Activated CD8-positive, alpha-beta memory T cell treated with anti-CD3 and anti-CD28 coated beads for 36 hours (primary cell): ENCODE data around the gene PRDM16. TPM values are rescaled to one million over a fixed set of nuclear protein-coding genes. Genes with fewer than 3 reads are reported as not detected.

Source experiments
- CTCF ChIA-PET: fragments of 350-600 bp; sonication (Branson Sonifier 250); formaldehyde crosslinking; loops from one replicate; lab custom pipeline; 2021; ENCODE audit warnings: antibody characterized with exemption; lab: Charles Lee
- POLR2A ChIA-PET: fragments of 350-600 bp; sonication (Branson Sonifier 250); formaldehyde crosslinking; loops from one replicate; lab custom pipeline; 2021; ENCODE audit warnings: antibody characterized with exemption; lab: Charles Lee
- total RNA-seq, 2 experiments: library from RNA; stranded (reverse); gene quantifications; one replicate each; pipeline ENCODE4 v1.2.3, GENCODE V29; 2021

PRDM16 gene
- total RNA-seq, 2 experiments from 2014 or later, result not detected

DNA sequence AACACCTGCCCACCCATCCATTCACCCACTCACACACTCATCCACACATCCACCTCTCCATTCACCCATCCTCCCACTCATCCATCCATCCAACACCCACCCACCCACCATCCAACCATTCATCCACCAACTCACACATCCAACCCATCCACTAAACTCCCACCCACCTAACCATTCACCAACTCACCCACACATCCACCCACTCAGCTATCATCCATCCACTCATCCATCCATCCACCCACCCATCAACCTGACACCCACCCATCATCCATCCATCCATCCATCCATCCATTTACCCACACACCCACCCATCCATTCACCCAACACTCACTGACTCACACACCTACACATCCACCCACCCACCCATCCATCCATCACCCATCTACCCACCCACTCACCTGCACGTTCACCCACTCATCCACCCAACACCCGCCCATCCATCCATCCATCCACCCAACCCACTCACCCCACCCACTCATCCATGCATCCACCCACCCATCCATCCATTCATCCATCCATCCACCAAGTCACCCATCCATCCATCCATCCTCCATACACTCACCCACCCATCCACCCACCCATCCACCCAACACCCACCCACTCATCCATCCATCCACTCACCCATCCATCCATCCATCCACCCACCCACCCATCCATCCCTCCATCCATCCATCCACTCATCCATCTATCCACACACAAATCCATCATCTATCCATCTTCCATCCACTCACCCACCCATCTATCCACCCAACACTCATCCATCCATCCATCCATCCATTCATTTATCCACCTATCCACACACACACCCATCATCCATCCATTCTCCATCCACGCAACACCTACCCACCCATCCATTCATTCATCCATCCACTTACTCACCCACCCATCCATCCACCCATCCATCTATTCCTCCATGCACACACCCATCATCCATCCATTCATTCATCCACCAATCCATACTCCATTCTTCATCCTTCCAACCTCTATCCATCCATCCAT is 17.4 kb upstream of the PRDM16 start:
- CTCF ChIA-PET, result no interaction called here
- POLR2A ChIA-PET, result no interaction called here

DNA sequence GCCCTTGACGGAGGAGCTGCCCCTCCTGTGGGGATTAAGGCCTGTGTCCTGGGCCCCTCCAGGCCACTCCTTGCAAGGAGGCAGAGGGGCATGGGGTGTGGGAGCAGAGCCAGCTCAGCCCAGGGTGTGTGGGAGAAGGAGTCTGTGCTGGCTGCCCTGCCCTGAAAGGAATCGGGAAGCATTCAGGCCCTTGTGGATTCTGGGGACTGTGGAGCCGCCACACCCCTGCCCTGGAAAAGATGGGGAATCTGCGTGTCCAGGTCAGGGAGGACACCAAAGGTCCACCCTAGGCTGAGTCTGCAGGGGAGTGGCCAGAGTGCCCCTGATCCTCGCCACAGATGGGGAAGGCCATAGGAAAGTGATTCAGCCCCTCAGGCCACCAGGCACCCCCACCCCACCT is 16.5 kb upstream of the PRDM16 start:
- CTCF ChIA-PET, result no interaction called here
- POLR2A ChIA-PET, result no interaction called here

DNA sequence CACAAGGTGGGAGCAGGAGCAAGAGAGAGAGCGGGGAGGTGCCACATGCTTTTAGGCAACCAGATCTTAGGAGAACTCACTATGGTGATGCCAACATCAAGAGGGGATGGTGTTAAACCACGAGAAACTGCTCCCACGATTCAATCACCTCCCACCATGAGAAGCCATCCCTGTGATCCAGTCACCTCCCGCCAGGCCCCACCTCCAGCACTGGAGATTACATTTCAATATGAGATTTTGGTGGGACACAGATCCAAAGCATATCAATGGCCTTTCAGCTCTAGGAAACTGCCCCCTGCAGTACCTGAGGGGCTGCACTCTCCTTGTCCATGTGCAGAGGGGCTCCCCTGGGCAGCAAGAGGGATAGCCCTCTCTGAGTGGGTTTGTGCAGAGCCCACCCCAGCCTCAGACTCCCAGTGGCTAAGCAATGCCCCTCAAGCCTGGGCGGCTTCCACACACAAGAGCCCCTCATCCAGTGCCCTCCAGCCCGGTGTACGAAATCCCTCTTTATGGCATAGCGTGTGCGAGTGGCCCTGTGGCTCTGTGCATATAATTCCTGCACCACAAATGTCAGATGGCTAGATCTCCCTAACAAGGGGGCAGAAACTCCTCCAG is 15.5 kb upstream of the PRDM16 start:
- ChIA-PET CTCF (no interaction called here), POLR2A (no interaction called here)

DNA sequence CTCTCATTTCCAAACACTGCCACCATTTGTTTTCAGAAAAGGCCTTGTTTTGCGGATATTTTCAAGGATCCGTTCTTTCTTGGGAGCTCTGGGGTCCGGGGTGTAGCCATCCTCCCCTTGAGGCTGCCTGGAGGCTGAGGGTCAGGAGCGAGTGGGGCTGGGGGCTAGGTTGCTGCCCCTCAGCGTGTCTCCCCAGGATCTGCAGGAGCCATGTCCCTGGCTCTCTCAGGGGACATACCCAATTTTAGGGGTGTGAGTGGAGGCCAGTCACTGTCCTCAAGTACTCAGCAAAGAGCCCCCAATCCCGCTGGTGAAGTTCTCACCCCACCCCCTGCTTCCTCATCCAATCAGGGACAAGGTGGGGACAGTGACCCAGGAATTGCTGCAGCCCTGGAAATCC is 15.0 kb upstream of the PRDM16 start:
- POLR2A ChIA-PET, result no interaction called here
- CTCF ChIA-PET, result no interaction called here

DNA sequence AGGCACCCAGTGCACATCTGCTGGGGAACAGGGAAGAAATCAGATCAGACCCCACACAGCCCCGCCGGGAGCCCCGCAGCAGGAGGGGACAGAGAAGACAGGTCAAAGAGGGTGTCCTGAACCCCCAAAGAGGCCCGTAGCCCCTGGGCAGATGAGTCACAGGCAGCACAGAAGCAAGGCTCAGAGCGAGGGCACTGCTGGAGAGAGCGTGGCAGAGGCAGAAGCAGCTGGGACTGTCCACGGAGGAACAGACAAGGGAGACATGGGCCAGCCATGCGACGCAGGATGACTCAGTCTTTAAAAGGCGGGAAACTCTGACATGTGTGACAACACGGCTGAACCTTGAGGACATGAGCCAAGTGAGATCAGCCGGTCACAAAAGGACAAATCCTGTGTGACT is 14.5 kb upstream of the PRDM16 start:
- POLR2A ChIA-PET, result no interaction called here
- CTCF ChIA-PET, result no interaction called here

DNA sequence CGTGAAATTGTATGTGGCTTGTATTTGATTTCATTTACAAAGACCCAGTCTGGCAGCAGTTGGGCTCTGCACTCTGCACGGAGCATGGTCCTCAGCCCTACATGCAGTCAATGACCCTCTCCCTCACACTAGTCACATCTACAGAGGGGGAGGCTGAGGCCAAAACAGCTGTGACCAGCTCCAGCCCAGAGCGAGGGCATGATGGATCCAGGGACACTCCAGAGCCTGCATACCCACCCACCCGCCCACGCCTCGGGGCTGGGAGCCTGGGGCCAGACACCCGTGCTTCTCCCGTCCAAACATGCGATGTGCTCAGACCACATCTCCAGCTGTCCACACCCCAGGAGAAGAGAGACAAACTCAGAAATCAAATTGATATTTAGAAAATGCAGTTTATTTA is 14.0 kb upstream of the PRDM16 start:
- ChIA-PET POLR2A (no interaction called here), CTCF (no interaction called here)

DNA sequence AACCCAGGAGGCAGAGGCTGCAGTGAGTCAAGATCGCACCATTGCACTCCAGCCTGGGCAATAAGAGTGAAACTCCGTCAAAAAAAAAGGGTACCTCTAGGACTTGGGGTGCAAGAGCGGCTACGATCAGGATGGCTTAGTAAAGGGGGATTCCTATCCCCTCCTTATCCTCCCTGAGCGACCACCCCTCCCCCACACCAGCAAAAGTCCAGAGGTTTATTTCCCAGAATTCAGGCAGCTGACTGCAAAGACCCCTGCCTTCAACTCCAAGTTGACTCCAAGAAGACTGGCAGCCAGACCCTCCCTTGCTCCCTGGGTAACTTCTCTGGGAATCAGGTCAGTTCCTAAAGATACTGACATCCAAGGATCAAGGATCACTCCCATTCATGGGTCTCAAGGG is 12.4 kb upstream of the PRDM16 start:
- POLR2A ChIA-PET, result no interaction called here
- CTCF ChIA-PET, result no interaction called here

DNA sequence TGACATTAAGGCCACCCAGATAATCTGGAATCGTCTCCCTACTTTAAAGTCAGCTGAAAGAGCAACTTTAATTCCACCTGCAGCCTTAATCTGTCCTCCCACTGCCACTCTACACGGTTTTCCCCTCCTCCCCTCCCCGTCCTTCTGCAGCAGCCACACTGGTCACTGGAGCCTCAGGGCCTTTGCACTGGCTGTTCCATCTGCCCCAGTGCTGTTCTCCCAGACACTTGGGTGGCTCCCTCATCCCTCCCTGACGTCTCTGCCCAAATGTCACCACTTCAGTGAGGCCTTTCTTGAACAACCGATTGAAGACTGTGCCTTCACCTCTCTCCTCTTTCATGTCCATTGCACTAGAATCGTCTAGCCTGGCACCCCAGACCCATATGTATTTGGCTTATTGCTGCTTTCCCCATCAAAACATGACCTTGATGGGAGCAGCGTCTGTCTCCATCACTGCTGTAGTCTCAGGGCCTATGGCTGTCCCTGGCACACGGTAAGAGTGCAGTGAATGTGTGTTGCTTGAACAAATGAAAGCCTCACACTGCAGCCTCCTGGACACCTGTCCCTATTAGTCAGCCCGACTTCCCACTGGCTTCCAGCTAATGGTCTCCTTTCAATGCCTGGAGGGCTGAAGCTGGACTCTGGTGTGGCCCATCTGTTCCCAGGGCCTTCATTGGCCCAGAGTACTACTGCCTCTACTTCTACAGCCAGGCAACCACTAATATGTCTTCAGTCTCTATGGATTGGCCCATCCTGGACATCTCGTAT is 10.6 kb upstream of the PRDM16 start:
- ChIA-PET POLR2A (no interaction called here), CTCF (no interaction called here)

DNA sequence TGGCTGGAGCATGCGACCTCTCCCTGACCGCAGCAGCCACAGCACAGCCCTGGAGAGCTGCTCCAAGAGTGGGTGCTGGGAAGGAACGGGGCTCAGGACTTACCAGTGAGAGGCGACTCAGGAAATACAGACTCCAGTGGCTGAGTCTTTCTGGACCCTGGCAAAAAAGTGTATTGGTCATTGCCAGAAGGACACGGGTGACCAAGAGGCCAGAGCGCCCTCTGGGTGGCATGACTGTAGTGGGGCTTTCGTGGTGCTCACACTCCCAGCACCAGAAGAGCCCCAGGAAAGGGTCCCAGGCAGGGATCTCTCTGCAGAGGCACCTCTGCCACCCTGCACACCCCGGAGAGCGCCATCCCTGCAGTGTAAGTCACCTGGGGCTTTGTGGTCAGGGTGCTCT is 8.9 kb upstream of the PRDM16 start:
- ChIA-PET CTCF (no interaction called here), POLR2A (no interaction called here)

DNA sequence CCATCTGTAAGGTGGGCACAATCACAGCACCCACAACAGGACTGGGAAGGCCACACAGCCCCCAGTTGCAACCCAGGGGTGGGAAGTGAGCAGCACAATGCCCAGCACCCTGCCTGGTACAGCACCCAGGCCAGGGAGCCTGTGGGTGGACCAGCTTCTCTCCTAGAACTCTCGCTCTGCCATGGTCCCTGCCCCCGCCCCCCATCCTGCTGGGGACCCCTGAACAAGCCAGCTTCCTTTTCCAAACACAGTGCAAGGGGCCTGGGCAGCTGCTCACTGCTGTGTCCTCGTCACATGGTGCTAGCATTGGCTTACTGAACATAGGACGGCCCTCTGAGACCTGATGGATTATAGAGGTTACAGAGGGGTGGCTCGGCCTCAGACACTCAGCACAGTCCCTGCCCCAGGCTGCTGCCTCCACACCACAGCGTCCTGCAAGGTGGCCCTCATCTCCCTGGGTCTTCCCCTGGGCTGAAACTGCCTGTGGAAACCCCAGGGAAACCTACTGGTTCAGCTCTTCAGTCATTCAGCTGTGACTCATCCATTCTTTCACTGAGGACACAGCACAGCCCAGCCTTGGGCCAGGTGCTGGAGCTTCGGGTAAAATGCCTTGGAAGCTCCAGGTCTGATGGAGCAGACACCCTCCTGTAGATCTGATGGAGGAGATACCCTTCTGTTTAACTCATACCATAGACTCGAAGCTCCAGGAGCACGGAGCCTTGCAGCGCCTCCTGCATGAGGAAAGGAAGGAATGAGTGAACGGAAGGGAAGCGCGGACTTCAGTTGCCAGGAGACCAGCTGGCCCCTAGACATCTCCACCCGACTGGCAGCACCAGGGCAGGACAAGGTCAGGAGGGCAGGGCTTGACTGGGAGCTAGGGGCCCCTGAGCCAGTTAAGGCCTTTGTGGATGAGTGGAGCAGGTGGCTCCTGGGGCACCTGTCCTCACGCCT is 8.1 kb upstream of the PRDM16 start:
- ChIA-PET CTCF (no interaction called here), POLR2A (no interaction called here)

DNA sequence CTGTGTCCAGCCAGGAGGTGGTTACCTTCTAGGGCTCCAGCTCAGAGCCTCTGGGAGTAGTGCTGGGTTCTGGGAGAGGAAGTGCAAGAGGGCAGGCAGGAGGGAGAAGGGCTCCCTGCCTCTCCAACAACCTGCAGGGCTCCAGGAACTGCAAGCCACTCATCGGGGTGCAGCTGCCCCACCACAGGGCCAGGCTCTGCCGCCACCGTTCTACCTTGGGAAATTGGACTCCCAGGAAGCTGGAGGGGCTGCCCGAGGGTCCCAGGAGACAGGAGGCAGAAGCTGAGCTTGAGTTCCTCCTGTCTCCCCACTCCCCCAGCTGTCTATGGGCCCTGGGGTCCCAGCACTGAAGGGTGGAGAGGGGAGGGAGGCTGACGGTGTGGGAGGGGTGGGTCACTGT is 7.4 kb upstream of the PRDM16 start:
- ChIA-PET POLR2A (no interaction called here), CTCF (no interaction called here)

DNA sequence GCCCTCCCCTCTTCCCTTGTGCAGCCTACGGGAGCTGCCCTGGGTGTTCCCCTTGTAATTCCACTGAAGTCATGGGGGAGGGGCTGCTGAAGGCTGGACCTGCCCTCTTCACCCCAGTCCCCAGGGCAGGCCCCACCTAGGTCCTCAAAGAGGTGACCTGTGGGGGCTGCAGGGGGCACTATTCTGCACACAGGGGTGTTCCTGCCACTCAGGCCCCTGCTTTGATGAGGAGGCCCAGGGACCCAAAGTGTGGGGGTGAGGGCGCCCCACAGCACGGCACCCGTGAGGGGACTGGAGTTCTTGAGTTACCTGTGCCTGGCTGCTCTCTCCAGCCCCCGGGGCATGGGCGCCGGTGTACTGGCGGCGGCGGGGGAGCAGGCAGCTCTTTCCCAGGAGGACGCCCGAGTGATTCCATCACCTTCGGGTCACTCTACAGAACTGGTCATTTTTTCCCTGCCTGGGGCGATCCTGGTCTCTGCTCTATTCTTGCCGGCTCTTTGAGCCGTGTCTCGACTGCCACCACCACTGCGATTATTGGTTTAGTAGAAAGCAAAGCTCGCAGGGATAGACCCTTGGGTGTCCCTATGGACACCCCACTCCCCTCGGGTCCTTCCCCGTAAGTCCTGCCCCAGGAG is 6.9 kb upstream of the PRDM16 start:
- ChIA-PET POLR2A (no interaction called here), CTCF (no interaction called here)

DNA sequence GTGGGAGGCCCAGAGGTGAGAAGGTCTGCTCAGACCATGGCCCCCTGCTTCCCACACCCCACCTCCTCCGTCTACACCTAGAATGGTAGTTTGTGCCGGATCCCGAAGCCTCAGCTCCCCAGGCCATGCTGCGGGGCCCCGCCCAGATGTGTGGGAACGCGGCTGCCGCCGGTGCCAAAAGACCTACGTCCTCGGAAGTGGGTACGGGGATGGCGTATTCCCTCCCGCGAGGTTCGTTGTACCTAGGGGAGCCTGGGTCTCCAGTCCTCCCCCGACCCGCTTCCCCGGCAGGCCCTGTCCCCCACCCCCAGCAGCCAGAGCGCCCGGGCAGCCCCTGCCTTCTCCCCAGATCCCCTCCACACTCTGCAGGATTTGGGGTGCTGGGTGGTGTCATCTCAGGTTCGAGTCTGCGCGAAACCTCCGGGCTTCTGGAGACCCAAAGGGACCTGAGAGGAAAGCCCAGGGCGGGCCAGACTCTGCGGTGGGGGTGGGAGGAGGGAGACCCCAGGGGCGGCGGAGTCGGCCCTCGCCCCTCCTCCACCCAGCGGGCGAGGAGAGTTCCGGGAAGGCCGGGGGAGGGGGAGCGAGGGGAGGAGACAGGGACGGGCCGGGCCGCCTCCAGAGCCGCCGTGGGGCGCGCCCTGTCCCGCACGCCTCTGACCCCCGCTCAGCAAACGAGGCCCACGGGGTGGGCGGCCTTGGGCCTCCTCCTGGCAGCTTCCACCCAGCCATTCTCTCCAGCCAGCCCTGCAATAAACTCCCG is 6.2 kb upstream of the PRDM16 start:
- ChIA-PET CTCF (no interaction called here), POLR2A (no interaction called here)

DNA sequence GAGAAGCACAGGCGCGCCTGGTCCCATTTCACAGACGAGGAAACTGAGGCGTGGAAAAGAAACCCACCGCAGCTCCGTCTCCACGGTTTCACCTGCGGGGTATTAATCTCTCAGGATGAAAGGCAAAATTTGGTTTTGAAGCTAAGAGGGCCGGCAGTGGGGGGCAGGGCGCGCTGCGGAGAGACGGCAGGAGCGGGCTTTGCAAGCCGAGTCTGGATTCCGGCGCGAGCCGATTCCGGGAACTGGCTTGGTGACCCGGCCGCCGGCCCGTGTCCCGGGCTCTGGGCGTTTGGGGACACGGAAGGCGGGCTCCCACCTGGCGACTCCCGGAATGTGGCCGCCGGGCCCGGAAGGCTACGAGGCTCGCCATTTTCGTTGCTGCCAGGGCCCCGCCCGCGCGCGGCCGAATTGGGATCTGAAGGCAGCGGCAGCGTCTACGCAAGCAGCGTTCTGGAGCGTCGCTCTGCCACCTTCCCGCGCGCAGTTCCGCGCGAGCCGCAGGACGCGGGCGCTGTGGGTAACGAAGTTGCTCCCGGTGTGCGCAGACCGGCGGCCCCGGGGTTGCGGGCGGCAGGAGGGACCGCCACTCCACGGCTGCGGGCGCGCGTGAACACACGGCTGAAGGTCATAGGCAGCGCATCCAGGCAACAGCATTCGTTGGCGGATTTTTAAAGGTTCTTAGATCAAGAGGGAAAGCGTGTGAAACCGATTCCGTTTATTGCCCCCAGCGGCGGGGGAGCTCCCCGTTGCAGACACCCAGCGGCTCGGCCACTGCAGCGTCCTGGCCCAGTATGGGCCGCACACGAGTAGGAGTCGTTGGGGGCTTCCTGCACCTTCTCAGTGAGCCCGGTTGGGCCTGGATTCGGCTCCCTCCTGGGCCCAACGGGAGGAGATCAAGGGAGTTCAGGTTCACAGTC is 5.4 kb upstream of the PRDM16 start:
- ChIA-PET CTCF (no interaction called here), POLR2A (no interaction called here)

DNA sequence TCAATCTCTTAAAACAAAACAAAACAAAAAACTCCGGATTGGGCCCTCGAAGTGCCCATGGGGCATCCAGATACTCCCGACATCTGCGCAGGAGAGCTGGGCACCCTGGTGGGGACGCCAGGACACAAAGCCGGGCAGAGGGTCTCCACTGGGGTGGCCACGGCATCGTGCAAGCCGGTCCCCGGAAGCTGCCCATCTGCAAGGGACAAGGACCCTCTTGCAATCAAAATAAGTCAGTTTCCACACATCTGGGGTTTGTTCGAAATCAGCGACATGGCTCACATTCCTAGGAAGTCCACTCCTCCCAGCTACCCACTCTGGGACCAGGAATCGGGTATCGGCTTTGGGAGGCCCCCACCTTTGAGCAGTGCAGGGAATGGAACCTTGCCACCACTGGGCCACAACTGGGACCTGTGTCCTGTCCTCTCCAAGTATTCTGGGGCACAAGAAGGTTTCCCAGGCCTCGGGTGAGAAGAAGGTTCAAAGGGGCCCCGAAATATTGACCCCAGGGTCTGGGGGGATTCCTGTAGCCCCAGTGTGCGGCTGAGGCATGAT is 4.6 kb upstream of the PRDM16 start:
- POLR2A ChIA-PET, result no interaction called here
- CTCF ChIA-PET, result no interaction called here

DNA sequence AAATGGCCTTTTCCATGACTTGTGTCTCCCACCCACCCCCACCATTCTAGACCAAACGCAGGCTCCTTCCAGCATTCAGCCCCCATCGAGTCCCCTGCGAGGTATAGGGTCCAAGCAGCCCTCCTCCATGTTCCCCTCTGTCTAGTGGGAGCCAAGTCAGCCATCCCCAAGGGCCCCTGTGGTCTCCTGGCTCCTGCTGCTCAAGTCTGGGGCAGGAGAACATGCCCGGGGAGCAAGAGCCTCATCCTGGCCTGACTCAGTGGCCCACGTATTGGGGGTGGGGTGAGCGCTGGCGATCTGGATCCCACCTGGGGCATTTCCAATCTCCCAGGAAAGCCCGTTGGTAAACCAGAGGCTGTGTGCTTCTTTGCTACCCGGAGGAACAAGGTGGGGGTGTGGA is 4.1 kb upstream of the PRDM16 start:
- ChIA-PET POLR2A (no interaction called here), CTCF (no interaction called here)

DNA sequence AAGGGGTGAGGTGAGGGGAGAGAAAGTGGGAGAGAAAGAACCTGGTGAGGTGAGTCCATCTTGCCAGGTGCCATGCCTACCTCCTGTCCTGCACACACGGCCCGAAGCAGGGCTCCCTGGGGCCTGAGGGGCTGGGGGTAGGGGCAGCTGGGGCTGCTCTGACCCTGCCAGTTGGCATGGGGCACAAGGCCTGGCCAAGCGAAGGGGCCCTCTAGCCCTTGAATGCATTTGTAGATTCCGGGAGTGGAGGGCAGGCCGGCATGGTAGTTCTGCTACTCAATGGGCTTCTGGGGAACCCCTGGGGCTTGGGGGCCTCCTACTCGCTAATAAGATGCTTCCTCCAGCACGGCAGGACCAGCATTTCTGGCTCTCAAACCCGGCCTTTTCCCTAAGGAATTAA is 3.6 kb upstream of the PRDM16 start:
- CTCF ChIA-PET, result no interaction called here
- POLR2A ChIA-PET, result no interaction called here
